ENCODE measurements around the gene LILRB3. TPM values are rescaled to one million over a fixed set of nuclear protein-coding genes. Genes with fewer than 3 reads are reported as not detected.
A peak's percentile ranks its signal among the peaks of the same experiment; 100 is the strongest.
"Not testable (repeated sequence)": the region's sequence is repeated elsewhere in the genome, so short reads cannot be mapped to it uniquely, and the experiment has no call there.

Gene LILRB3
- total RNA-seq, 1 donor = 1.1 TPM

GRCh38 chr19:54191011-54191810 lies 31.6 kb downstream of the LILRB3 start, which contains the start of gene TSEN34:
Gene TSEN34, plus strand, starts transcription at chr19:54191308. Its CDS starts 57 bp downstream, at chr19:54191365.
- DNase-seq (ENCODE audit: low read depth in 2 of 3, low spot score in 2 of 3) = peak in 2 of 3 donors; percentile 92

GRCh38 chr19:54190503-54191010 lies 32.2 kb downstream of the LILRB3 start:
- peak; percentile 99 to 100 (median 100) for DNase-seq (ENCODE audit: low read depth in 2 of 3, low spot score in 2 of 3)

- peak; percentile 99 to 100 (median 100) for DNase-seq (ENCODE audit: low read depth in 2 of 3, low spot score in 2 of 3)
Observed at GRCh38 chr19:54189735-54190502, 32.9 kb downstream of the LILRB3 start.

GRCh38 chr19:54189145-54189734 lies 33.6 kb downstream of the LILRB3 start, which contains the start of gene MBOAT7:
Gene MBOAT7, minus strand, starts transcription at chr19:54189580. Its CDS starts 1,072 bp downstream, at chr19:54188508.
- DNase-seq (ENCODE audit: low read depth in 2 of 3, low spot score in 2 of 3) = no peak

- DNase-seq (ENCODE audit: low read depth in 2 of 3, low spot score in 2 of 3) = peak in 2 of 3 donors; percentile 94 to 98
Observed at GRCh38 chr19:54188215-54188871, 34.5 kb downstream of the LILRB3 start.

- DNase-seq (ENCODE audit: low read depth in 2 of 3, low spot score in 2 of 3) = no peak
Observed at GRCh38 chr19:54186934-54187381, 35.8 kb downstream of the LILRB3 start.

GRCh38 chr19:54186351-54186750 lies 36.5 kb downstream of the LILRB3 start:
- no peak for DNase-seq (ENCODE audit: low read depth in 2 of 3, low spot score in 2 of 3)

- no peak for DNase-seq (ENCODE audit: low read depth in 2 of 3, low spot score in 2 of 3)
Observed at GRCh38 chr19:54183431-54183830, 39.4 kb downstream of the LILRB3 start.

GRCh38 chr19:54181894-54182293 lies 40.9 kb downstream of the LILRB3 start:
- not testable (repeated sequence) for DNase-seq (ENCODE audit: low read depth in 2 of 3, low spot score in 2 of 3)

GRCh38 chr19:54180691-54181091 lies 42.1 kb downstream of the LILRB3 start:
- no peak for DNase-seq (ENCODE audit: low read depth in 2 of 3, low spot score in 2 of 3)

GRCh38 chr19:54179921-54180461 lies 42.8 kb downstream of the LILRB3 start:
- DNase-seq (ENCODE audit: low read depth in 2 of 3, low spot score in 2 of 3) = peak in 2 of 3 donors; percentile 69 to 86

- no peak for DNase-seq (ENCODE audit: low read depth in 2 of 3, low spot score in 2 of 3)
Observed at GRCh38 chr19:54179262-54179852, 43.5 kb downstream of the LILRB3 start.

- no peak for DNase-seq (ENCODE audit: low read depth in 2 of 3, low spot score in 2 of 3)
Observed at GRCh38 chr19:54178581-54179261, 44.1 kb downstream of the LILRB3 start.

GRCh38 chr19:54173951-54174834 lies 48.6 kb downstream of the LILRB3 start:
- no peak for DNase-seq (ENCODE audit: low read depth in 2 of 3, low spot score in 2 of 3)

- DNase-seq (ENCODE audit: low read depth in 2 of 3, low spot score in 2 of 3) = no peak
Observed at GRCh38 chr19:54173359-54173699, 49.5 kb downstream of the LILRB3 start.

- DNase-seq (ENCODE audit: low read depth in 2 of 3, low spot score in 2 of 3) = no peak
Observed at GRCh38 chr19:54172471-54173358, 50.1 kb downstream of the LILRB3 start, which contains the start of gene TMC4. Gene TMC4, minus strand, starts transcription at chr19:54173160. Its CDS starts 43 bp downstream, at chr19:54173117.
